Activated B cell treated with CpG ODN at 0.5 μM for 24 hours (primary cell): ENCODE data around the gene RASA3. TPM values are rescaled to one million over a fixed set of nuclear protein-coding genes. Genes with fewer than 3 reads are reported as not detected.
"Not testable (repeated sequence)": the region's sequence is repeated elsewhere in the genome, so short reads cannot be mapped to it uniquely, and the experiment has no call there.

Experiments
- ATAC-seq: fragments of 200-7000 bp; cut with Tn5 transposase; one replicate; pipeline ENCODE4 v1.10.0; 2021; ENCODE audit warnings: low read depth, mild to moderate bottlenecking, moderate library complexity
- CTCF ChIA-PET: fragments of 350-600 bp; sonication (Branson Sonifier 250); formaldehyde crosslinking; loops from one replicate; lab custom pipeline; 2021; ENCODE audit warnings: antibody characterized with exemption; lab: Charles Lee
- POLR2A ChIA-PET: fragments of 350-600 bp; sonication (Branson Sonifier 250); formaldehyde crosslinking; loops from one replicate; lab custom pipeline; 2021; ENCODE audit warnings: antibody characterized with exemption; lab: Charles Lee
- DNase-seq: peaks from one replicate; pipeline ENCODE4 v3.0.0; 2022
- H3K27ac Mint-ChIP-seq: one replicate; pipeline ENCODE4 v1.8.0; 2020; ENCODE audit warnings: mixed read lengths
- H3K27me3 Mint-ChIP-seq: one replicate; pipeline ENCODE4 v1.8.0; 2021; ENCODE audit warnings: mixed read lengths
- H3K36me3 Mint-ChIP-seq: one replicate; pipeline ENCODE4 v1.8.0; 2021; ENCODE audit warnings: low read depth, mixed read lengths
- H3K4me1 Mint-ChIP-seq: one replicate; pipeline ENCODE4 v1.8.0; 2021; ENCODE audit warnings: mixed read lengths
- H3K4me3 Mint-ChIP-seq: one replicate; pipeline ENCODE4 v1.8.0; 2020; ENCODE audit warnings: mild to moderate bottlenecking, mixed read lengths
- H3K9me3 Mint-ChIP-seq: one replicate; pipeline ENCODE4 v1.8.0; 2020; ENCODE audit warnings: mixed read lengths
- CTCF ChIP-seq: fragments of 200-600 bp; IDR thresholded peaks from one replicate; pipeline ENCODE4 v1.8.0; 2022; ENCODE audit warnings: antibody characterized with exemption, mild to moderate bottlenecking
- intact Hi-C: fragments of 100-400 bp; cut with micrococcal nuclease; formaldehyde crosslinking; loops from one replicate; pipeline ENCODE4 v1.15.1; 2024
- total RNA-seq: library from RNA; stranded (reverse); gene quantifications from 2 replicates; pipeline ENCODE4 v1.2.3, GENCODE V29; 2022

Gene RASA3
- total RNA-seq, 1 donor from 2014 or later, result 20.4 TPM

- Mint-ChIP-seq H3K4me1 (peaks cover 14% of the 10 kb centered on the region), H3K27me3 (no peaks in the 10 kb centered on the region), H3K36me3 (peaks cover 44% of the 10 kb centered on the region), H3K9me3 (no peaks in the 10 kb centered on the region), H3K4me3 (no peak overlapping the region), H3K27ac (peak overlapping the region; percentile 61)
- DNase-seq, result no peak
- ChIA-PET CTCF (no interaction called here), POLR2A (interaction anchor here (0.7 to 1.3 kb wide), 2 partner anchors 12 to 18 kb away, joined by 3 to 8 read pairs; no protein-coding TSS in a partner anchor)
- no peak for ATAC-seq
- intact Hi-C loops, result no loop called here
- TF ChIP-seq CTCF, result no peak
Measured at GRCh38 chr13:114077099-114077932, 55.1 kb downstream of the RASA3 start.

- intact Hi-C loops, result no loop called here
- Mint-ChIP-seq H3K9me3 (no peaks in the 10 kb centered on the region), H3K4me3 (no peak overlapping the region), H3K27ac (peak overlapping the region; percentile 41), H3K27me3 (no peaks in the 10 kb centered on the region), H3K36me3 (peaks cover 49% of the 10 kb centered on the region), H3K4me1 (peaks cover 15% of the 10 kb centered on the region)
- no peak for ATAC-seq
- ChIA-PET CTCF (no interaction called here), POLR2A (interaction anchor here (0.7 to 1.3 kb wide), 2 partner anchors 13 to 19 kb away, joined by 3 to 8 read pairs; no protein-coding TSS in a partner anchor)
- no peak for TF ChIP-seq CTCF
- no peak for DNase-seq
Measured at GRCh38 chr13:114076329-114077090, 55.9 kb downstream of the RASA3 start.

GRCh38 chr13:114075811-114076210 lies 56.6 kb downstream of the RASA3 start:
- Mint-ChIP-seq H3K4me1 (peaks cover 19% of the 10 kb centered on the region), H3K36me3 (peaks cover 54% of the 10 kb centered on the region)
- H3K4me3 Mint-ChIP-seq, H3K27ac Mint-ChIP-seq, H3K27me3 Mint-ChIP-seq, intact Hi-C loops, CTCF ChIA-PET, H3K9me3 Mint-ChIP-seq, ATAC-seq, DNase-seq: not testable (repeated sequence)
- POLR2A ChIA-PET, result interaction anchor here (1.3 kb wide), 1 partner anchor 13 kb away, joined by 8 read pairs; no protein-coding TSS in a partner anchor

DNA sequence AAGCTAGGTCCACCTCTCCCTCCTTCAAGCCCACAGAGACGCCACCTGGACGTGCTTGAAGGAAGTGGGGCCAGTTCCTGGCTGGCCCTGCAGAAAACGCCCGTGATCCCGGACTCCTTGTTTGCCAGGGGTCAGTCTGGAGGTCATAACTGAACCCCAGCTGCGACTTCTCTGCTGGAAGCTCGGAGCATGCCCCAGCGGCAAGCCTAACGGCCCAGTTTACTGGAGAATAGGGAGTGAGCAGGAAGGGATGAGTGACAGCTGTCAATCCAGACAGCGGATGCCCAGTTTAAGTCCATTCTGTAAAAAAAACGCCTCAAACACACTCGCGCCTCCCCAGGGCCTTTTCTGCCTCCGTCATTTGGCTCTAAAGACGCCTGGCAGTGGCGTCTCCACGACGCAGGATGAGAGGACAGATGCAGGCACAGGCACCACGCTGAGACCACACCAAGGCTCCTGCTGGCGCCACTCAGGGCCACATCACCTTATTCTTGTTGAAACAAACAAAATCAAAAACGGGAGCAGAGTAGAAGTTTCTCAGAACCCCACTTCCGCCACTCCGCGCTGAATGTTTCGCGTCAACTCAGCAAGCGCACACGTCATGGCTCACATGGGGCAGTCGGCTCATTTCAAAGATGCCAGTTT lies 57.6 kb downstream of the RASA3 start:
- intact Hi-C loops, result no loop called here
- no peaks in the 10 kb centered on the region for H3K27me3 Mint-ChIP-seq
- H3K4me1 Mint-ChIP-seq, result peaks cover 19% of the 10 kb centered on the region
- H3K9me3 Mint-ChIP-seq, result no peaks in the 10 kb centered on the region
- ChIA-PET CTCF (no interaction called here), POLR2A (interaction anchor here (1.1 kb wide), 1 partner anchor 9 kb away, joined by 3 read pairs; no protein-coding TSS in a partner anchor)
- H3K36me3 Mint-ChIP-seq, result peaks cover 54% of the 10 kb centered on the region
- DNase-seq (no peak), ATAC-seq (no peak)
- H3K27ac Mint-ChIP-seq, result no peak overlapping the region
- H3K4me3 Mint-ChIP-seq, result no peak overlapping the region
- TF ChIP-seq CTCF, result no peak

GRCh38 chr13:114073881-114074612 lies 58.4 kb downstream of the RASA3 start:
- ChIA-PET POLR2A (interaction anchor here (1.1 kb wide), 1 partner anchor 8 kb away, joined by 3 read pairs; no protein-coding TSS in a partner anchor), CTCF (no interaction called here)
- Mint-ChIP-seq H3K36me3 (peaks cover 54% of the 10 kb centered on the region), H3K9me3 (no peaks in the 10 kb centered on the region), H3K4me3 (no peak overlapping the region), H3K4me1 (peaks cover 21% of the 10 kb centered on the region), H3K27me3 (no peaks in the 10 kb centered on the region), H3K27ac (peak overlapping the region; percentile 41)
- intact Hi-C loops, result no loop called here
- no peak for TF ChIP-seq CTCF
- no peak for DNase-seq
- no peak for ATAC-seq
